Ishikawa (cell line): ENCODE measurements around the gene MGLL.

Source experiments
- CREB1 ChIP-seq: IDR thresholded peaks from 2 replicates; pipeline ENCODE4 v1.6.1; 2012; ENCODE audit warnings: low read depth
- EP300 ChIP-seq: IDR thresholded peaks from 2 replicates; pipeline ENCODE4 v1.6.1; 2012; ENCODE audit warnings: borderline replicate concordance
- FOXM1 ChIP-seq: IDR thresholded peaks from 2 replicates; pipeline ENCODE4 v1.6.1; 2012; ENCODE audit warnings: low read depth, borderline replicate concordance
- NFIC ChIP-seq: IDR thresholded peaks from 2 replicates; pipeline ENCODE4 v1.6.1; 2012
- RAD21 ChIP-seq: IDR thresholded peaks from 2 replicates; pipeline ENCODE4 v1.6.1; 2012; ENCODE audit warnings: low read depth
- REST ChIP-seq: IDR thresholded peaks from 2 replicates; pipeline ENCODE4 v1.6.1; 2012; ENCODE audit warnings: low read depth, mild to moderate bottlenecking
- TAF1 ChIP-seq: IDR thresholded peaks from 2 replicates; pipeline ENCODE4 v1.6.1; 2012; ENCODE audit warnings: low read depth, mild to moderate bottlenecking
- TCF12 ChIP-seq: IDR thresholded peaks from 2 replicates; pipeline ENCODE4 v1.6.1; 2012; ENCODE audit warnings: low read depth
- TEAD4 ChIP-seq: IDR thresholded peaks from 2 replicates; pipeline ENCODE4 v1.6.1; 2012
- YY1 ChIP-seq: IDR thresholded peaks from 2 replicates; pipeline ENCODE4 v1.6.1; 2012; ENCODE audit warnings: low read depth
- TF ChIP-seq, protein P1 (sequence below): IDR thresholded peaks from 2 replicates; pipeline ENCODE4 v1.6.1; 2012

GRCh38 chr3:127733781-127734180 lies 88.5 kb downstream of the MGLL start:
- TF ChIP-seq RAD21 (no peak), EP300 (no peak), TCF12 (no peak), TAF1 (no peak), YY1 (no peak), CREB1 (no peak), NFIC (no peak), TEAD4 (no peak), FOXM1 (no peak), REST (no peak)
- TF ChIP-seq, protein P1, sequence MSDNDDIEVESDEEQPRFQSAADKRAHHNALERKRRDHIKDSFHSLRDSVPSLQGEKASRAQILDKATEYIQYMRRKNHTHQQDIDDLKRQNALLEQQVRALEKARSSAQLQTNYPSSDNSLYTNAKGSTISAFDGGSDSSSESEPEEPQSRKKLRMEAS = no peak
